ENCODE results near the gene UTP25.

GRCh38 chr1:209803568-209803967 is 24.2 kb upstream of the UTP25 start:
- TF ChIP-seq CTCF (IDR thresholded peaks at IDR 0.05) (no peak), POLR2A (IDR thresholded peaks at IDR 0.05) (no peak)

Measured in adrenal gland (tissue), 5 donors.